ENCODE results near the gene VPS39. TPM values are rescaled to one million over a fixed set of nuclear protein-coding genes. Genes with fewer than 3 reads are reported as not detected.

Gene VPS39
- total RNA-seq, 1 experiment from 2014 or later: 55.2 TPM

DNA sequence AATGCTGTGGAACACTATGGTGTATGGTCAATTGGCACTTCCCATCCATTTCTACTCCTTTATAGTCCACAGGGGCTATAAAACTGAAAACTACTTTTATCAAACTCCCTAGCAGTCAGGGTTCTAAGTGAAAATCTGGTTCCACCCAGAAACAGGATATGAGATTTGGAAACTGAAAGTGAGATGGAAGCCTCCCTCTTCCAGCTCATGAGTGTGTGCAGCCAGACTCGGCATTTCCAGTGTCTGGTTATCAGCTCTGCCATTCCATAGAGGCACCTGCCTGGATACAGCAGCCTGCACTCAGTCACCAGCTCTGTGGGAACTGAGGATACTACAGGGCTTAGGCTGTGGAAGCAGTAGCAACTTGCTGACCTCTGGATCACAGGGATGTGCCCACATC lies 37.0 kb downstream of the VPS39 start:
- Histone ChIP-seq H3K27ac (ENCODE audit: low read length) (no peak overlapping the region), H3K27me3 (ENCODE audit: control insufficient read depth, insufficient read depth, low read length) (no peaks in the 10 kb centered on the region), H3K36me3 (ENCODE audit: control insufficient read depth, insufficient read depth, low read length) (peaks cover 9% of the 10 kb centered on the region), H3K9me3 (ENCODE audit: control insufficient read depth, insufficient read depth, low read depth, low read length) (no peaks in the 10 kb centered on the region), H3K4me3 (ENCODE audit: low read depth in 2 of 2, low read length in 2 of 2) (no peak overlapping the region), H3K4me1 (ENCODE audit: control insufficient read depth, insufficient read depth, low read length) (no peaks in the 10 kb centered on the region)
- TF ChIP-seq SIN3A (IDR thresholded peaks at IDR 0.05; ENCODE audit: borderline replicate concordance, insufficient read depth, low read depth, low read length): no peak
- TF ChIP-seq, protein P1, sequence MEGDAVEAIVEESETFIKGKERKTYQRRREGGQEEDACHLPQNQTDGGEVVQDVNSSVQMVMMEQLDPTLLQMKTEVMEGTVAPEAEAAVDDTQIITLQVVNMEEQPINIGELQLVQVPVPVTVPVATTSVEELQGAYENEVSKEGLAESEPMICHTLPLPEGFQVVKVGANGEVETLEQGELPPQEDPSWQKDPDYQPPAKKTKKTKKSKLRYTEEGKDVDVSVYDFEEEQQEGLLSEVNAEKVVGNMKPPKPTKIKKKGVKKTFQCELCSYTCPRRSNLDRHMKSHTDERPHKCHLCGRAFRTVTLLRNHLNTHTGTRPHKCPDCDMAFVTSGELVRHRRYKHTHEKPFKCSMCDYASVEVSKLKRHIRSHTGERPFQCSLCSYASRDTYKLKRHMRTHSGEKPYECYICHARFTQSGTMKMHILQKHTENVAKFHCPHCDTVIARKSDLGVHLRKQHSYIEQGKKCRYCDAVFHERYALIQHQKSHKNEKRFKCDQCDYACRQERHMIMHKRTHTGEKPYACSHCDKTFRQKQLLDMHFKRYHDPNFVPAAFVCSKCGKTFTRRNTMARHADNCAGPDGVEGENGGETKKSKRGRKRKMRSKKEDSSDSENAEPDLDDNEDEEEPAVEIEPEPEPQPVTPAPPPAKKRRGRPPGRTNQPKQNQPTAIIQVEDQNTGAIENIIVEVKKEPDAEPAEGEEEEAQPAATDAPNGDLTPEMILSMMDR (IDR thresholded peaks at IDR 0.05): no peak
- no peak for TF ChIP-seq POLR2AphosphoS5 (IDR thresholded peaks at IDR 0.05; ENCODE audit: low read depth, low read length)
- TF ChIP-seq, protein P2, sequence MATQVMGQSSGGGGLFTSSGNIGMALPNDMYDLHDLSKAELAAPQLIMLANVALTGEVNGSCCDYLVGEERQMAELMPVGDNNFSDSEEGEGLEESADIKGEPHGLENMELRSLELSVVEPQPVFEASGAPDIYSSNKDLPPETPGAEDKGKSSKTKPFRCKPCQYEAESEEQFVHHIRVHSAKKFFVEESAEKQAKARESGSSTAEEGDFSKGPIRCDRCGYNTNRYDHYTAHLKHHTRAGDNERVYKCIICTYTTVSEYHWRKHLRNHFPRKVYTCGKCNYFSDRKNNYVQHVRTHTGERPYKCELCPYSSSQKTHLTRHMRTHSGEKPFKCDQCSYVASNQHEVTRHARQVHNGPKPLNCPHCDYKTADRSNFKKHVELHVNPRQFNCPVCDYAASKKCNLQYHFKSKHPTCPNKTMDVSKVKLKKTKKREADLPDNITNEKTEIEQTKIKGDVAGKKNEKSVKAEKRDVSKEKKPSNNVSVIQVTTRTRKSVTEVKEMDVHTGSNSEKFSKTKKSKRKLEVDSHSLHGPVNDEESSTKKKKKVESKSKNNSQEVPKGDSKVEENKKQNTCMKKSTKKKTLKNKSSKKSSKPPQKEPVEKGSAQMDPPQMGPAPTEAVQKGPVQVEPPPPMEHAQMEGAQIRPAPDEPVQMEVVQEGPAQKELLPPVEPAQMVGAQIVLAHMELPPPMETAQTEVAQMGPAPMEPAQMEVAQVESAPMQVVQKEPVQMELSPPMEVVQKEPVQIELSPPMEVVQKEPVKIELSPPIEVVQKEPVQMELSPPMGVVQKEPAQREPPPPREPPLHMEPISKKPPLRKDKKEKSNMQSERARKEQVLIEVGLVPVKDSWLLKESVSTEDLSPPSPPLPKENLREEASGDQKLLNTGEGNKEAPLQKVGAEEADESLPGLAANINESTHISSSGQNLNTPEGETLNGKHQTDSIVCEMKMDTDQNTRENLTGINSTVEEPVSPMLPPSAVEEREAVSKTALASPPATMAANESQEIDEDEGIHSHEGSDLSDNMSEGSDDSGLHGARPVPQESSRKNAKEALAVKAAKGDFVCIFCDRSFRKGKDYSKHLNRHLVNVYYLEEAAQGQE (IDR thresholded peaks at IDR 0.05; ENCODE audit: insufficient read depth in 1 of 2, low read depth in 2 of 2, low read length in 1 of 2): no peak
- TF ChIP-seq TCF7L2 (IDR thresholded peaks at IDR 0.05; ENCODE audit: low read depth, low read length): no peak
- ChIA-PET CTCF (no interaction called here), POLR2A (no interaction called here)
- in situ Hi-C loops (cut with HindIII; ENCODE audit: low pct_unique_long_range_greater_than_20kb, low sequenced_read_pairs): no loop called here
- intact Hi-C loops (cut with micrococcal nuclease; ENCODE audit: unreplicated experiment): no loop called here
- DNase-seq (ENCODE audit: low read depth, low spot score) (no peak), ATAC-seq (no peak; the same call in 1 of the 2 replicates)
- no TSS peak for BruUV-seq (replicated peaks)

DNA sequence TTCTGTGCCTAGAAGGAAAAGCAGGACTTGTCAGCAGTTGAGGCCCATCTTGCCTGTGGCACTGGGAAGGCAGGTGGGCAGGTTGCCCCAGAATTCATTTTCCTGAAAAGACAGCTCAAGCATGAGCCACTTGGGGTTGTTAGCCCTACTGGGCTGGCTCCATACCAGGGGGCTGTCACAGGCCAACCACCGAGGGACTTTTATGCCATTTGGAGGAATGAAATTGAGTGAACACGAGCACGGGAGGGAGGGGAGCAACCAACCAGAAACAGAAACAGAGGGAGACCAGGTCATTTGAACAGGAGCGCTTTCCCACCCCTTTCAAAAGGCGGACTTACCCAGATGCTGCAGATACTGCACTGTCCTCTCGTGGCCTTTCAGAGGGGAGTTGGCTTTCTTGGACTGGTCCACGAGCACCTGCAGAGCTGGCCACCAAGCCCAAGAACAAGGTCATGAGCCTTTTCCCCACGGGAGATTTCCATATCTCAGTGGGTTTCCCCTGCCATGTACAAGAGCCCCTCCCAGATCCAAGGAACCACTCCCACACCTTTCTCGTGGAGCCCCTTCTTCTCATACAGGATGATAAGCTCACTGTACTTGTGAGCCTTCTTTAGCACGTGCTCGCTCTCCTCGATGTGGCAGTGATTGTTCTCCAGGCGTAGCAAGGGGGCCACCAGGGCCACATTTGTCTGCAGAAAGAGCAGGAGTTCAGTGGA lies 41.7 kb downstream of the VPS39 start:
- H3K27ac ChIP-seq (ENCODE audit: low read length): no peak overlapping the region
- H3K4me1 ChIP-seq (ENCODE audit: control insufficient read depth, insufficient read depth, low read length): no peaks in the 10 kb centered on the region
- POLR2A ChIA-PET: no interaction called here
- ATAC-seq (no peak), DNase-seq (ENCODE audit: low read depth, low spot score) (no peak)
- BruUV-seq (replicated peaks): no TSS peak
- CTCF ChIA-PET: no interaction called here
- intact Hi-C loops (cut with micrococcal nuclease; ENCODE audit: unreplicated experiment) (no loop called here), in situ Hi-C loops (cut with HindIII; ENCODE audit: low pct_unique_long_range_greater_than_20kb, low sequenced_read_pairs) (no loop called here)
- H3K9me3 ChIP-seq (ENCODE audit: control insufficient read depth, insufficient read depth, low read depth, low read length): no peaks in the 10 kb centered on the region
- no peak overlapping the region for H3K4me3 ChIP-seq (ENCODE audit: low read depth in 2 of 2, low read length in 2 of 2)
- no peaks in the 10 kb centered on the region for H3K27me3 ChIP-seq (ENCODE audit: control insufficient read depth, insufficient read depth, low read length)
- peaks cover 25% of the 10 kb centered on the region for H3K36me3 ChIP-seq (ENCODE audit: control insufficient read depth, insufficient read depth, low read length)
- TF ChIP-seq, protein P1 (IDR thresholded peaks at IDR 0.05): no peak
- no peak for TF ChIP-seq TCF7L2 (IDR thresholded peaks at IDR 0.05; ENCODE audit: low read depth, low read length)
- TF ChIP-seq, protein P2 (IDR thresholded peaks at IDR 0.05; ENCODE audit: insufficient read depth in 1 of 2, low read depth in 2 of 2, low read length in 1 of 2): no peak
- no peak for TF ChIP-seq SIN3A (IDR thresholded peaks at IDR 0.05; ENCODE audit: borderline replicate concordance, insufficient read depth, low read depth, low read length)
- TF ChIP-seq POLR2AphosphoS5 (IDR thresholded peaks at IDR 0.05; ENCODE audit: low read depth, low read length): no peak

Measured in Panc1 (cell line).